Skeletal muscle cell (primary cell): Measurements from ENCODE around the gene OPRM1.
"Not testable (repeated sequence)": the region's sequence is repeated elsewhere in the genome, so short reads cannot be mapped to it uniquely, and the experiment has no call there.

Source experiments
- DNase-seq: peaks from one replicate; pipeline ENCODE4 v3.0.0-alpha.2; 2010; ENCODE audit warnings: low read depth
- H3K4me3 ChIP-seq: 2 replicates; pipeline ENCODE4 v1.5.1; 2011; ENCODE audit warnings: low read depth, mild to moderate bottlenecking, control low read depth, low read length, moderate library complexity

The OPRM1 gene

GRCh38 chr6:154230910-154231595, 192.0 kb downstream of the OPRM1 start:
- H3K4me3 ChIP-seq = no peak overlapping the region
- DNase-seq = no peak

GRCh38 chr6:154232013-154232910, 193.2 kb downstream of the OPRM1 start:
- no peak overlapping the region for H3K4me3 ChIP-seq
- DNase-seq = no peak

- H3K4me3 ChIP-seq = no peak overlapping the region
- DNase-seq = no peak
These were observed 194.3 kb downstream of the OPRM1 start for GRCh38 chr6:154233383-154233782.

GRCh38 chr6:154234019-154234772, 195.2 kb downstream of the OPRM1 start:
- no peak for DNase-seq
- no peak overlapping the region for H3K4me3 ChIP-seq

- DNase-seq = no peak
- H3K4me3 ChIP-seq = no peak overlapping the region
These were observed 197.7 kb downstream of the OPRM1 start for GRCh38 chr6:154236646-154237301.

- DNase-seq = no peak
- no peak overlapping the region for H3K4me3 ChIP-seq
These were observed 199.8 kb downstream of the OPRM1 start for GRCh38 chr6:154238831-154239230.

GRCh38 chr6:154239392-154239791, 200.4 kb downstream of the OPRM1 start:
- no peak for DNase-seq
- H3K4me3 ChIP-seq = no peak overlapping the region

- DNase-seq, H3K4me3 ChIP-seq: not testable (repeated sequence)
These were observed 202.0 kb downstream of the OPRM1 start for GRCh38 chr6:154241061-154241460.

GRCh38 chr6:154241581-154241980, 202.5 kb downstream of the OPRM1 start:
- H3K4me3 ChIP-seq = no peak overlapping the region
- DNase-seq = no peak

- no peak overlapping the region for H3K4me3 ChIP-seq
- no peak for DNase-seq
These were observed 203.7 kb downstream of the OPRM1 start for GRCh38 chr6:154242617-154243357.

- no peak for DNase-seq
- H3K4me3 ChIP-seq = no peak overlapping the region
These were observed 205.0 kb downstream of the OPRM1 start for GRCh38 chr6:154243793-154244750.

GRCh38 chr6:154245506-154245905, 206.5 kb downstream of the OPRM1 start:
- DNase-seq = no peak
- no peak overlapping the region for H3K4me3 ChIP-seq

GRCh38 chr6:154246723-154247118, 207.7 kb downstream of the OPRM1 start:
- DNase-seq = no peak
- no peak overlapping the region for H3K4me3 ChIP-seq

- DNase-seq = no peak
- H3K4me3 ChIP-seq = no peak overlapping the region
These were observed 208.2 kb downstream of the OPRM1 start for GRCh38 chr6:154247119-154247861.

- DNase-seq = no peak
- H3K4me3 ChIP-seq = no peak overlapping the region
These were observed 210.7 kb downstream of the OPRM1 start for GRCh38 chr6:154249499-154250298.

- H3K4me3 ChIP-seq = no peak overlapping the region
- no peak for DNase-seq
These were observed 212.1 kb downstream of the OPRM1 start for GRCh38 chr6:154251116-154251515.
